CD4-positive, alpha-beta T cell (primary cell): Measurements from ENCODE around the gene C6orf89. TPM values are rescaled to one million over a fixed set of nuclear protein-coding genes. Genes with fewer than 3 reads are reported as not detected.
A peak's percentile ranks its signal among the peaks of the same experiment; 100 is the strongest.

Experiments
- ATAC-seq: fragments of 200-7000 bp; cut with Tn5 transposase; one replicate; pipeline ENCODE4 v1.10.0; 2022; ENCODE audit warnings: mild to moderate bottlenecking; ENCODE audit not compliant: poor library complexity
- CTCF ChIA-PET: fragments of 350-600 bp; sonication (Branson Sonifier 250); formaldehyde crosslinking; loops from one replicate; lab custom pipeline; 2021; ENCODE audit warnings: antibody characterized with exemption, inconsistent platforms; lab: Charles Lee
- POLR2A ChIA-PET: fragments of 350-600 bp; sonication (Branson Sonifier 250); formaldehyde crosslinking; loops from one replicate; lab custom pipeline; 2021; ENCODE audit warnings: antibody characterized with exemption, inconsistent platforms; lab: Charles Lee
- DNase-seq, 14 experiments: peaks; one replicate each; pipeline ENCODE4 v3.0.0-alpha.2; 2013 to 2020; ENCODE audit warnings: mixed read lengths in 2 of 14
- H3K27ac ChIP-seq, 2 donors: one replicate each; pipeline versions ENCODE4 v1.5.1 to v1.7.0; 2013; ENCODE audit warnings: low read length in 2 of 2, low read depth in 1 of 2, mild to moderate bottlenecking in 1 of 2
- H3K27me3 ChIP-seq, 2 experiments: 1 replicate in 1 of 2; 2 replicates in 1 of 2; pipeline versions ENCODE4 v1.6.1 to v1.7.0; 2013; ENCODE audit warnings: low read length in 2 of 2, control low read depth in 1 of 2, mild to moderate bottlenecking in 1 of 2, moderate library complexity in 1 of 2; ENCODE audit not compliant: insufficient read depth in 2 of 2, control insufficient read depth in 1 of 2
- H3K36me3 ChIP-seq: one replicate; pipeline ENCODE4 v1.6.1; 2013; ENCODE audit warnings: low read length, control low read depth; ENCODE audit not compliant: insufficient read depth
- H3K4me1 ChIP-seq: one replicate; pipeline ENCODE4 v1.6.1; 2013; ENCODE audit warnings: low read length, control low read depth; ENCODE audit not compliant: insufficient read depth
- H3K4me3 ChIP-seq: one replicate; pipeline ENCODE4 v1.5.1; 2013; ENCODE audit warnings: mild to moderate bottlenecking, low read length, moderate library complexity
- H3K9me3 ChIP-seq, 2 experiments: 1 replicate in 1 of 2; 2 replicates in 1 of 2; pipeline versions ENCODE4 v1.6.1 to v1.7.0; 2013; ENCODE audit warnings: low read length in 2 of 2, mild to moderate bottlenecking in 2 of 2, control low read depth in 1 of 2, moderate library complexity in 1 of 2; ENCODE audit not compliant: control insufficient read depth in 1 of 2, insufficient read depth in 1 of 2
- H3K27ac Mint-ChIP-seq: one replicate; pipeline ENCODE4 v1.8.0; 2020; ENCODE audit warnings: mixed read lengths
- H3K27me3 Mint-ChIP-seq: one replicate; pipeline ENCODE4 v1.8.0; 2021; ENCODE audit warnings: mixed read lengths
- H3K36me3 Mint-ChIP-seq: one replicate; pipeline ENCODE4 v1.8.0; 2021; ENCODE audit warnings: low read depth, mixed read lengths
- H3K4me1 Mint-ChIP-seq: one replicate; pipeline ENCODE4 v1.8.0; 2021; ENCODE audit warnings: low read depth, mixed read lengths
- H3K4me3 Mint-ChIP-seq: one replicate; pipeline ENCODE4 v1.8.0; 2020; ENCODE audit warnings: mild to moderate bottlenecking, mixed read lengths
- H3K9me3 Mint-ChIP-seq: one replicate; pipeline ENCODE4 v1.8.0; 2020; ENCODE audit warnings: mixed read lengths
- intact Hi-C, 2 experiments: fragments of 100-400 bp; cut with DNase I in 1 of 2; cut with micrococcal nuclease in 1 of 2; formaldehyde crosslinking; loops; one replicate each; pipeline versions ENCODE4 v1.15.1 to v1.9.0; 2023 to 2025; cut with DNase I, micrococcal nuclease
- total RNA-seq, 174 experiments: library from RNA in 2 of 174; stranded (reverse) in 2 of 174; gene quantifications; one replicate each; pipeline ENCODE4 v1.2.3 and lab custom pipeline; 2021 to 2026
- TF ChIP-seq, protein P1 (sequence below): fragments of 200-600 bp; IDR thresholded peaks from one replicate; pipeline ENCODE4 v1.8.0; 2022; ENCODE audit warnings: antibody characterized with exemption, mild to moderate bottlenecking

C6orf89 gene
- total RNA-seq, 2 experiments from 2014 or later = 23.7 to 24.0 TPM

DNA sequence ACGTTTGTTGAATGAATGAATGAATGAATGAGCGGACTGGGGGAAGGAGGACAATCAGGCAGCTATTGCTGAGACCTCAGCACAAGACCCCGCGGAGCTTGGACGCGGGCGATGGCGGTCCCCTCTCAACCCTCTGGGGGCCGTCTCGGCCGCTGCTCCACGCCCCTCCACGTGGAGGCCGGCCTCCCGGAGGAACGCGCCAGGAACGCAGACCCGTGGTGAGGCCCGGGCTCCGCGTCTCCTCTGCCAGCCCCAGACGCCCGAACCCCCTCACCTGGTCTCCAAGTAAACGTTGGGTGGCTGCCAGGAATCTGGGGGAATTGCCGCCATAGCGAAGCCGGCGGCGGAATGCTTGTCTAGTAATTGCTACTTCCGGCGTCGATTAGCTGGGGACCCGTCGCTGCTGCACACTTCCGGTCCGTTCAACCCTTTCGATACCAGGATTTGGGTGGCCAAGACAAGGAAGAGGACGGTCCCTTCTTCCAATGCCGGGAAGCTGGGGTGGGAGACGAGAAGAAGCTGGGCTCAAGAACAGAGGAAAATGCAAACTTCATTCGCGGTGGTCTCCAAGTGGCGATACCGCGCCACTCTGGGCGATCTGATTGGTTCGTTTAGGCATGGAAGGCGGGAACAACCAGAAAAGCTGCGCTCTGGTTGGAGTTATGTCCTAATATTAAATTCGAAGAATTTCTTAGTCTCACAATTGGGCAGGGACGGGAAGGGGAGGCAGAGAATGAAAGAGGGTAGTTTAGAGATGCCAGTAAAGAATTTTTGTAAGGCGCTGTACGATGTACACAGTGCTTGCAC, 11.1 kb upstream of the C6orf89 start, which contains the start of gene PPIL1:
Gene PPIL1 (minus strand): TSS at position 361 of the 807 bp plus-strand sequence. CDS start 31 bp downstream, at position 330.
- peaks cover 17% of the 10 kb centered on the region for H3K27me3 Mint-ChIP-seq
- CTCF ChIA-PET = interaction anchor here (0.8 to 4.0 kb wide), 10 partner anchors 9 to 298 kb away, joined by 3 to 56 read pairs (median 4); partner anchors contain the start of genes C6orf89 and MTCH1

DNA sequence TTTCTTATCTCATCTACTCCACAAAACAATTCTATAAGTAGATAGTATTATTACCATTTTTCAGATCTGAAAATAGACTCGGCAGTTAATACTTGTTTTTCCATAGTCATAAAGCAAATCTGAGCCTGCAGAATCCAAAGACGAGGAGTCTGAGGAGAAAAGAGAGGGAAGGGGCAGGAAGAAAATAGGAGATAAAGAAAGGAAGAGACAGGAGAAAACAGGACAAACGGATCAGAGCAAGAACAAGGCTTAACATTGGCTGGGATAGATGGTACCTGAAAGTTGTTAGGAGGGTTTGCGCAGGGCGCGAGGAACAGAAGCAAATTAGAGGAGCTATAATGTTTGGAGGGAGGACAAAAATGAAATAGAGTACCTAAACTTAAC, 10.5 kb upstream of the C6orf89 start:
- intact Hi-C loops = loop anchor here (2.0 to 10.0 kb wide), 3 partner anchors 38 to 850 kb away; partner anchors contain the start of genes MAPK14 (in 1 of the 2) and SLC26A8 (in 1 of the 2)
- TF ChIP-seq, protein P1, sequence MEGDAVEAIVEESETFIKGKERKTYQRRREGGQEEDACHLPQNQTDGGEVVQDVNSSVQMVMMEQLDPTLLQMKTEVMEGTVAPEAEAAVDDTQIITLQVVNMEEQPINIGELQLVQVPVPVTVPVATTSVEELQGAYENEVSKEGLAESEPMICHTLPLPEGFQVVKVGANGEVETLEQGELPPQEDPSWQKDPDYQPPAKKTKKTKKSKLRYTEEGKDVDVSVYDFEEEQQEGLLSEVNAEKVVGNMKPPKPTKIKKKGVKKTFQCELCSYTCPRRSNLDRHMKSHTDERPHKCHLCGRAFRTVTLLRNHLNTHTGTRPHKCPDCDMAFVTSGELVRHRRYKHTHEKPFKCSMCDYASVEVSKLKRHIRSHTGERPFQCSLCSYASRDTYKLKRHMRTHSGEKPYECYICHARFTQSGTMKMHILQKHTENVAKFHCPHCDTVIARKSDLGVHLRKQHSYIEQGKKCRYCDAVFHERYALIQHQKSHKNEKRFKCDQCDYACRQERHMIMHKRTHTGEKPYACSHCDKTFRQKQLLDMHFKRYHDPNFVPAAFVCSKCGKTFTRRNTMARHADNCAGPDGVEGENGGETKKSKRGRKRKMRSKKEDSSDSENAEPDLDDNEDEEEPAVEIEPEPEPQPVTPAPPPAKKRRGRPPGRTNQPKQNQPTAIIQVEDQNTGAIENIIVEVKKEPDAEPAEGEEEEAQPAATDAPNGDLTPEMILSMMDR = no peak
- H3K4me3 Mint-ChIP-seq = peak overlapping the region; percentile 95
- H3K27me3 ChIP-seq = peaks cover 0 to 5% of the 10 kb centered on the region in 2 experiments
- no peaks in the 10 kb centered on the region for H3K9me3 ChIP-seq
- H3K36me3 ChIP-seq = peaks cover 7% of the 10 kb centered on the region
- peak overlapping the region; percentile 95 for H3K27ac Mint-ChIP-seq
- ATAC-seq (no peak), DNase-seq (no peak)
- no peaks in the 10 kb centered on the region for H3K9me3 Mint-ChIP-seq
- peaks cover 14% of the 10 kb centered on the region for H3K4me1 ChIP-seq
- CTCF ChIA-PET = interaction anchor here (0.8 to 4.0 kb wide), 8 partner anchors 8 to 296 kb away, joined by 3 to 56 read pairs (median 4); partner anchors contain the start of genes C6orf89 and MTCH1
- peaks cover 41% of the 10 kb centered on the region for H3K4me1 Mint-ChIP-seq
- peaks cover 24% of the 10 kb centered on the region for H3K36me3 Mint-ChIP-seq
- H3K4me3 ChIP-seq = peak overlapping the region; percentile 69
- peaks cover 17% of the 10 kb centered on the region for H3K27me3 Mint-ChIP-seq
- POLR2A ChIA-PET = interaction anchor here (0.7 to 3.5 kb wide), 15 partner anchors 10 to 557 kb away, joined by 3 to 54 read pairs (median 6); partner anchors contain the start of genes C6orf89, CMTR1, MTCH1 and PI16
- H3K27ac ChIP-seq = peak overlapping the region; percentile 80 to 82

More for the DNA sequence above, 11.1 kb upstream of the C6orf89 start, which contains the start of gene PPIL1:
- Mint-ChIP-seq H3K4me3 (peak within 1 kb of the TSS; percentile 95), H3K9me3 (no peaks in the 10 kb centered on the region), H3K27ac (peak within 1 kb of the TSS; percentile 95), H3K36me3 (peaks cover 30% of the 10 kb centered on the region), H3K4me1 (peaks cover 45% of the 10 kb centered on the region)
- peaks cover 0 to 5% of the 10 kb centered on the region in 2 experiments for H3K27me3 ChIP-seq
- peaks cover 14% of the 10 kb centered on the region for H3K4me1 ChIP-seq
- POLR2A ChIA-PET = interaction anchor here (0.5 to 3.5 kb wide), 18 partner anchors 11 to 759 kb away, joined by 3 to 54 read pairs (median 4); partner anchors contain the start of genes C6orf89, CMTR1, MTCH1 and PI16
- peak within 1 kb of the TSS; percentile 69 for H3K4me3 ChIP-seq
- intact Hi-C loops = loop anchor here (1.0 to 10.0 kb wide), 5 partner anchors 11 to 850 kb away; partner anchors contain the start of genes C6orf89 (in 2 of the 2), MAPK14 (in 1 of the 2) and SLC26A8 (in 1 of the 2)
- TF ChIP-seq, protein P1 = no peak
- peak within 1 kb of the TSS; percentile 80 to 82 for H3K27ac ChIP-seq
- DNase-seq = peak; percentile 71 to 94 (median 82)
- peak; percentile 91 for ATAC-seq
- no peaks in the 10 kb centered on the region for H3K9me3 ChIP-seq
- H3K36me3 ChIP-seq = peaks cover 10% of the 10 kb centered on the region

DNA sequence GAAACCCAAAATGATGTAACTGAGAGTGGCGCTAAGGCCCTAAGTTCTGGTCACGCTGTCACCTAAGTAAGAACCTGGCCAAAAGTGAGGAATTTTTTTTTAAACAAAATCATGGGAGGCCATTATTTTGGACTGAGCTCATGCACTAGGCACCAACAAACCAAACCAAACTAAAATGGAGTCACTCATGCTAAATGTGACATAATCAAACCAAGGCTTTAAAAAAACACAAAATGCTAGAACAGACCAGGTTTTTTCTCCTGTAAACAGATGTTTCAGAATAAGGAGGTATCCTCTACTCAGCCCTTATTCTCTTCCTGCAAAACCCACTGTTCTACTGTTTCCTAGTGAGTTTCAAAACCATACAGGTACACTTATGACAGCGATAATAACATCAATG, 1.1 kb upstream of the C6orf89 start:
- H3K9me3 ChIP-seq = no peaks in the 10 kb centered on the region
- H3K9me3 Mint-ChIP-seq = no peaks in the 10 kb centered on the region
- H3K4me1 ChIP-seq = peaks cover 19% of the 10 kb centered on the region
- H3K27ac Mint-ChIP-seq = peak overlapping the region; percentile 90
- H3K4me3 ChIP-seq = no peak overlapping the region
- peaks cover 35% of the 10 kb centered on the region for H3K4me1 Mint-ChIP-seq
- H3K27me3 Mint-ChIP-seq = no peaks in the 10 kb centered on the region
- ChIA-PET CTCF (interaction anchor here (0.8 to 3.1 kb wide), 12 partner anchors 10 to 330 kb away, joined by 4 to 56 read pairs (median 8); partner anchors contain the start of gene PPIL1), POLR2A (interaction anchor here (1.6 to 3.1 kb wide), 4 partner anchors 10 to 133 kb away, joined by 6 to 54 read pairs (median 26); partner anchors contain the start of genes MTCH1 and PPIL1)
- no peaks in the 10 kb centered on the region for H3K27me3 ChIP-seq
- TF ChIP-seq, protein P1 = no peak
- H3K4me3 Mint-ChIP-seq = peak overlapping the region; percentile 30
- intact Hi-C loops = loop anchor here (1.0 to 5.0 kb wide), 11 partner anchors 10 to 373 kb away; partner anchors contain the start of genes PPIL1 (in 2 of the 2), MTCH1 (in 1 of the 2), PIM1 (in 1 of the 2) and TBC1D22B (in 1 of the 2)
- ATAC-seq (no peak), DNase-seq (no peak)
- no peaks in the 10 kb centered on the region for H3K36me3 ChIP-seq
- no peaks in the 10 kb centered on the region for H3K36me3 Mint-ChIP-seq
- H3K27ac ChIP-seq = no peak overlapping the region
